ENCODE measurements around the gene KLK8. TPM values are rescaled to one million over a fixed set of nuclear protein-coding genes. Genes with fewer than 3 reads are reported as not detected.

The KLK8 gene, protein sequence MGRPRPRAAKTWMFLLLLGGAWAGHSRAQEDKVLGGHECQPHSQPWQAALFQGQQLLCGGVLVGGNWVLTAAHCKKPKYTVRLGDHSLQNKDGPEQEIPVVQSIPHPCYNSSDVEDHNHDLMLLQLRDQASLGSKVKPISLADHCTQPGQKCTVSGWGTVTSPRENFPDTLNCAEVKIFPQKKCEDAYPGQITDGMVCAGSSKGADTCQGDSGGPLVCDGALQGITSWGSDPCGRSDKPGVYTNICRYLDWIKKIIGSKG
- total RNA-seq: not detected in 2 replicates
- long read RNA-seq: 0 reads

DNA sequence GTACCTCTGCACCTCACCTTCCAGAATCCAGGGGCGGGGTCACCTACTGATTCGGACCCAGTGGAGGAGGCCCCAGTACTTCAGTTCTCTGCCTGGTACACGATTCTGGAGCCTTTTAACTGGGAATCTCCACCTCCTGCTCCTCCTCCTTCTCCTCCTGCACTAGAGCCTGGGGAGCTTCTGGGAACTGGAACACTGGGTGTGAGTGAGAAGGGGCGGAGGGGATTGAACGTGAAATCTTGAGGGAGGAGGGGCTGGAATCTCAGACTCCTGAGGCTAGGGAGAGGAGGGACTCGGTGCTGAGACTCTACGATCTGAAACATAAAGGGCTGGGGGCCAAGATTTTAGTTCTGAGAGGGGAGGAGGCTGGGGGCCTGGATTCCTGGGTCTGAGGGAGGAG is at the start of gene KLK8:
TSS of gene KLK8 (minus strand) at position 90 of the 400 bp plus-strand sequence. CDS start 437 bp downstream, outside the sequence.
- peaks cover 76% of the 10 kb centered on the region for H3K27me3 Mint-ChIP-seq (ENCODE audit: low read depth)

DNA sequence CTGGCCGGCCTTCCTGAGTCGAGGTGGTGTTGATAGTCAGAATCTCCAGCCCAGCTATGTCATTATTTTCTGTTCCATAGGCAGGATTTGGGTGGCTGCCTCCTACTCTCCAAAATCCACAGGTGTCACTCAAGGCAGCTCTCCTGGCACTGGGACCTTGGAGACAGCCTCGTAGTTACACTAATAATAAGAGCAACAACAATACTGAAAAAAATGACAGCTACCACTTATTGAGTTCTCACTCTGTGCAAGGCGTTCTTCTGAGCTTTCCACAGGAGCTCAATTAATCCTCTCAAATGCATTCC is 45.6 kb upstream of the KLK8 start:
- no peak for DNase-seq (ENCODE audit: low read depth, low spot score)
- TF ChIP-seq, protein P1, sequence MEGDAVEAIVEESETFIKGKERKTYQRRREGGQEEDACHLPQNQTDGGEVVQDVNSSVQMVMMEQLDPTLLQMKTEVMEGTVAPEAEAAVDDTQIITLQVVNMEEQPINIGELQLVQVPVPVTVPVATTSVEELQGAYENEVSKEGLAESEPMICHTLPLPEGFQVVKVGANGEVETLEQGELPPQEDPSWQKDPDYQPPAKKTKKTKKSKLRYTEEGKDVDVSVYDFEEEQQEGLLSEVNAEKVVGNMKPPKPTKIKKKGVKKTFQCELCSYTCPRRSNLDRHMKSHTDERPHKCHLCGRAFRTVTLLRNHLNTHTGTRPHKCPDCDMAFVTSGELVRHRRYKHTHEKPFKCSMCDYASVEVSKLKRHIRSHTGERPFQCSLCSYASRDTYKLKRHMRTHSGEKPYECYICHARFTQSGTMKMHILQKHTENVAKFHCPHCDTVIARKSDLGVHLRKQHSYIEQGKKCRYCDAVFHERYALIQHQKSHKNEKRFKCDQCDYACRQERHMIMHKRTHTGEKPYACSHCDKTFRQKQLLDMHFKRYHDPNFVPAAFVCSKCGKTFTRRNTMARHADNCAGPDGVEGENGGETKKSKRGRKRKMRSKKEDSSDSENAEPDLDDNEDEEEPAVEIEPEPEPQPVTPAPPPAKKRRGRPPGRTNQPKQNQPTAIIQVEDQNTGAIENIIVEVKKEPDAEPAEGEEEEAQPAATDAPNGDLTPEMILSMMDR (conservative IDR thresholded peaks at IDR 0.05): no peak
- Mint-ChIP-seq H3K27ac (ENCODE audit: unreplicated experiment) (no peak overlapping the region), H3K9me3 (no peaks in the 10 kb centered on the region), H3K27me3 (ENCODE audit: low read depth) (peaks cover 34% of the 10 kb centered on the region), H3K4me1 (no peaks in the 10 kb centered on the region), H3K4me3 (no peak overlapping the region), H3K36me3 (ENCODE audit: low read depth) (no peaks in the 10 kb centered on the region)

More for the DNA sequence above, at the start of gene KLK8:
- no peaks in the 10 kb centered on the region for H3K9me3 Mint-ChIP-seq
- TF ChIP-seq, protein P1 (conservative IDR thresholded peaks at IDR 0.05): no peak
- no peak within 1 kb of the TSS for H3K4me3 Mint-ChIP-seq
- no peak for DNase-seq (ENCODE audit: low read depth, low spot score)
- H3K4me1 Mint-ChIP-seq: no peaks in the 10 kb centered on the region
- no peaks in the 10 kb centered on the region for H3K36me3 Mint-ChIP-seq (ENCODE audit: low read depth)
- H3K27ac Mint-ChIP-seq (ENCODE audit: unreplicated experiment): peak within 1 kb of the TSS; percentile 27

- DNase-seq (ENCODE audit: low read depth, low spot score): no peak
- no peaks in the 10 kb centered on the region for H3K4me1 Mint-ChIP-seq
These were observed 42.9 kb upstream of the KLK8 start for GRCh38 chr19:51044327-51044726.

GRCh38 chr19:51043497-51043896 is 42.1 kb upstream of the KLK8 start:
- no peak overlapping the region for H3K4me3 Mint-ChIP-seq
- no peaks in the 10 kb centered on the region for H3K36me3 Mint-ChIP-seq (ENCODE audit: low read depth)
- DNase-seq (ENCODE audit: low read depth, low spot score): no peak
- H3K4me1 Mint-ChIP-seq: no peaks in the 10 kb centered on the region
- TF ChIP-seq, protein P1 (conservative IDR thresholded peaks at IDR 0.05): no peak
- H3K27me3 Mint-ChIP-seq (ENCODE audit: low read depth): peaks cover 27% of the 10 kb centered on the region
- H3K9me3 Mint-ChIP-seq: no peaks in the 10 kb centered on the region
- H3K27ac Mint-ChIP-seq (ENCODE audit: unreplicated experiment): no peak overlapping the region

More at GRCh38 chr19:51044327-51044726, 42.9 kb upstream of the KLK8 start:
- TF ChIP-seq, protein P1 (conservative IDR thresholded peaks at IDR 0.05): no peak
- peaks cover 27% of the 10 kb centered on the region for H3K27me3 Mint-ChIP-seq (ENCODE audit: low read depth)
- no peak overlapping the region for H3K4me3 Mint-ChIP-seq
- H3K9me3 Mint-ChIP-seq: no peaks in the 10 kb centered on the region
- H3K27ac Mint-ChIP-seq (ENCODE audit: unreplicated experiment): no peak overlapping the region
- no peaks in the 10 kb centered on the region for H3K36me3 Mint-ChIP-seq (ENCODE audit: low read depth)

GRCh38 chr19:51040151-51040550 is 38.7 kb upstream of the KLK8 start:
- Mint-ChIP-seq H3K27me3 (ENCODE audit: low read depth) (peaks cover 12% of the 10 kb centered on the region), H3K36me3 (ENCODE audit: low read depth) (no peaks in the 10 kb centered on the region), H3K4me3 (no peak overlapping the region), H3K4me1 (no peaks in the 10 kb centered on the region), H3K9me3 (no peaks in the 10 kb centered on the region), H3K27ac (ENCODE audit: unreplicated experiment) (no peak overlapping the region)
- DNase-seq (ENCODE audit: low read depth, low spot score): no peak
- TF ChIP-seq, protein P1 (conservative IDR thresholded peaks at IDR 0.05): no peak
